ENCODE data around the gene SPOCK2.

GRCh38 chr10:72087969-72088888 is at the start of gene SPOCK2:
- TF ChIP-seq CTCF (IDR thresholded peaks at IDR 0.05) = no peak
- TF ChIP-seq EZH2 (IDR thresholded peaks at IDR 0.05) = peak; percentile 99

All from neural progenitor cell (in vitro differentiated cells).